Measurements from ENCODE around the gene PTPN1.
"Not testable (repeated sequence)": the region's sequence is repeated elsewhere in the genome, so short reads cannot be mapped to it uniquely, and the experiment has no call there.

The PTPN1 gene

DNA sequence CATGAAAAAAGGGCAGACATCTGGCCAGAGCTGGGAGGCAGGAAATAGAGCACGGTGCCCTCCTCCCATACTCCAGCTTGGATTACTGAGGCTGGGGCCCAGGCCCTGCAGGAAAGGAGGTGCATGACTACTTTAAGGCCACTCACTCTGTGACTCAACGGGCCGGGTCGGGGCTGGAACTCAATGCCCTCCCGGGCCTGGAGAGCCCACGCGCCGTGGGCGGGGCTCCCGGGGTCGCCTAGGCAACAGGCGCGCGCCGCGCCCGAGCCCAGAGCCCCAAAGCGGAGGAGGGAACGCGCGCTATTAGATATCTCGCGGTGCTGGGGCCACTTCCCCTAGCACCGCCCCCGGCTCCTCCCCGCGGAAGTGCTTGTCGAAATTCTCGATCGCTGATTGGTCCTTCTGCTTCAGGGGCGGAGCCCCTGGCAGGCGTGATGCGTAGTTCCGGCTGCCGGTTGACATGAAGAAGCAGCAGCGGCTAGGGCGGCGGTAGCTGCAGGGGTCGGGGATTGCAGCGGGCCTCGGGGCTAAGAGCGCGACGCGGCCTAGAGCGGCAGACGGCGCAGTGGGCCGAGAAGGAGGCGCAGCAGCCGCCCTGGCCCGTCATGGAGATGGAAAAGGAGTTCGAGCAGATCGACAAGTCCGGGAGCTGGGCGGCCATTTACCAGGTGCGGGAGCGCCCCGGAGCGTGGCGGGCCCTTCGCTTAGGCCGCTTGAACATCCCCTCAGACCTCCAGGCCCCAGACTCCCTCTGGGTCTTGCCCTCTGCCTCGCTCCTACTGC is at the start of gene PTPN1:
Gene PTPN1 (plus strand): TSS at position 461 of the 783 bp plus-strand sequence. CDS start 145 bp downstream, at position 606.
- DNase-seq = peak; percentile 99

DNA sequence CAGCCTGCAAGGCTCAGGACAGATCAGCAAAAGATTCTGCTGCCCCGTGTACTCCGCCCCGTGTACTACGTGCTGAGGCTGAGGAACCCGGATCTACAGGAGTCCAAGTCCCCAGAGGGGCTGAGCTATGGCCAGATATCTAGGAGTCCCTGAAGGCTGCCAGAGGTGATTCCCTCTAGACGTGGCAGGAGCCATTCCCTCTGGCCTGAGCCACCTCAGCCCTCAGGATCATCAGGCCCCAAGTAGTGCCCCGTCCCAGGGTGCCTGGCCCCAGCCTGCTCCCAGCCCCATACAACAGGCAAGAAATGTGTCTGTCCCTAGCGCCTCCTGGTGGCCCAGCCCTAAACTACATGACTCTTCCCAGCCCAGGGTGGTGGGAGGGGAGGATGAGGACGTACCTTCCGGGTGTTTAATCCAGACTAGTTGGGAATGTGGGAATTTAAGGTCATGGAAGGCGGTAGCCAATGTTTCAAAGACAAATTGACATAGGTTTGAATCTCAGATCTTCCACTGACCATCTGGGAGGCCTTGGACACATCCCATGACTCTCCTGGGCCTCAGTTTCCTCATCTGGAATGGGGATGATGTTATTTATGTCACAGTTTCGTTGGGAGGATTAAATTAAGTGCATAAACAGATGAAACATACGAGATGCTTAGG is 49.4 kb upstream of the PTPN1 start:
- peak; percentile 78 for DNase-seq

DNA sequence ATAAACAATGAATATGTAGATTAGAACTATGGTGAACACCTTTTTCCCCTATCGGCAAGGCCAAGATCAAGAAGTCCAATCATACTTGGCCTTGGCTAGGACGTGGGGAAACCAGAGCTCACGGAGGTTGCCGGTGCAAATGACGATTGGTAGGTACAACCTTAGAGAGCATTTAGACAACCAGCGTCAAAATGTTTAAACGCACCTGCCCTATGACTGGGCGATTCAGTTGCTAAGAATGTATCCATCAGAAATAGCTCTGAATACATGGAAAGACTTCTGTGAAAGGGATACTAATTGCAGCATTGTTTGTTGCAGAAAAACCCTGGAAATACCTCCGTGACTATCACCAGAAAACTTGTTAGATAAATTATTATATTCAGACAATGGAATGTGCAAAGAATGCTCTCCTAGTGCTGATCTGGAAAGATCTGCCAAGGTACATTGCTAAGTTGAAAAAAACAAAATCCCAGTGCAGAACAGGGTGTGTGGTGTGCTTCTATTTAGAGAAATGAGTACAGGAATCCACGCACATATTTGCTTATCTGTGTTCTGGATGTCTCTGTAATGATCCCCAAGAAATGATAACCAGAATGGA is 48.0 kb upstream of the PTPN1 start:
- DNase-seq = no peak

DNA sequence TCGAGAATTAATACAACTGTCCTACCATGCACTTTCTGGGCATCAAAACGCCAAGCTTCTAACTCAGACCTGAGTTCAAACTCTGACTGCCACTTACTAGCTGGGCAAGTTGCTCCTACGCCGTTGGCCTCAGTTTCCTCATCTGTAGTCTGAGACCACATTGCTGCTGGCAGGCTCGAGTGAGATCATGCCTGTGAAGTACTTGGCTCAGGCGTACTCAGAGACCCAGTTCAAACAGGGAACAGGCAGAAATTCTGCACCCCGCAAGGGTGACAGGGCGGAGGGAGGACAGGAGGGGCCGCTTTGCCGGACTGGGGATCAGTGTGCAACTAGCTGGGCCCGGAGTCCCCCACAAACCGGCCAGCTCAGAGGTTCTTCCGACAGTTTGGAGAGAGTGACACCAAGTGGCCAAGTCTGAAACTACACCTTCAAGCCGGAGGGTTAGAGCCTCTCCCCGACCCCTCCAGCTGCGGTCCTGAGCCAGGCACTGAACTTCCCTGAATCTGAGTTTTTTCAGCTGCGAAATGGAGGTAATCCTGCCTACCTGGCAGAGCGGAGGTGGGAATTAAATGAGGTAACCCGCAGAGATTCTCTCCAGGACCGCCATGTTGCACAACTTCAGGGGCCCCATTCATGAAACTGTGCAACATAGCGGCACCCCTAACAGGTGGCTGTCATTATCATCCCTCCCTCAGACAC is 46.0 kb upstream of the PTPN1 start:
- peak; percentile 58 for DNase-seq

DNA sequence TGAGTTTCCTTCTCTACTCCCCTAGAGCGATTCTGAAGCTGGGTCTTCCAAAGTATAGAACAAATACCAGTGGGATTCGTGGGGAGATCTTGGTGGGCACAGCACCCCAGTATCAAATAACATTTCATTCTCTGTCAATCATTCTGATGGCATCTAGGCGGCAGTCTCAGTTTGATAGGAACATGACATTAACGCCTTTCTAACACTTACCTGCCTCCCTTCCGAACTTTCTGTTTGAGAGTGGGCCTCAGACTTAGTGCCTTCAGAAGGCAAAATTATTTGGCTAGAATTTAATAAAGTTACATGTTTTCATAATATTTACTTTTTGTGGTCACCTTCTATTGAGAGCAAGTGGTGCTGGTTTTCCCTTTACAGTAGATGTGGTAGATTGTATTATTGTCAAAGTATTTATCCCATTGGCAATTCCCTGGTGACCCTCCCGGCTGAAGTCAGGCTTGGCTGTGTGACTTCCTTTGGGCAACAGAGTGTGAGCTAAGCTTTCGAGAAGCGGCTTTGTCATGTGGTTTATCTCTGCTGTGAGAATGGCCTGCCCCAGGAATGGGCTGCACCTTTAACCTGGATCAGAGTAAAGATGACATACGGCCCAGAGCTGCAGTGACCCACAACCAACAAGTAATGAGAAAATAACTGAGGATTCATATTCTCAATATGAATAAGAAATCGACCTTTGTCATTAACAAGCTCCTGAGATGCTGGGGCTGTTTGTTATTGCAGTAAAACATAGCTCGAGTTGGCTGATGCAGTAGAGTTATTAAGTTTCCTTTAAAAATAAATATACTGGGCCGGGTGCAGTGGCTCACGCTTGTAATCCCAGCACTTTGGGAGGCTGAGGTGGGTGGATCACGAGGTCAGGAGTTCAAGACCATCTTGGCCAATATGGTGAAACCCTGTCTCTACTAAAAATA is 45.2 kb upstream of the PTPN1 start:
- no peak for DNase-seq

DNA sequence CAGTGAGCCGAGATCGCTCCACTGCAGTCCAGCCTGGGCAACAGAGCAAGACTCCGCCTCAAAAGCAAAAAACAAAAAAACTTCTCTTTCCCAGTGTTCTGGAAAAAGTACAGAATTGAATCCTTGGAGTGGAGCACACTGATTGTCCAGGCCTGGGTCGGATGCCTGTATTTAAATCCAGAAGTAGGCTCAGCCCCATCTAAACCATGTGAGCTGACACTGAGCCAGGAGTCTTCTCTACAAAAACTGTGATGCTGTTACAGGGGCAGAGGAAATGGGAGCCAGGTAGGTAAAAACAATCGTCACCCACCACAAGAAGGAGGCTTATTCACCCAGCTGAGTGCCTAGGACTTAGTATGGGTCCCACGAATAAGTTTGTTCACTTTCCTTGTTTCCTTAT is 43.0 kb upstream of the PTPN1 start:
- DNase-seq = no peak

DNA sequence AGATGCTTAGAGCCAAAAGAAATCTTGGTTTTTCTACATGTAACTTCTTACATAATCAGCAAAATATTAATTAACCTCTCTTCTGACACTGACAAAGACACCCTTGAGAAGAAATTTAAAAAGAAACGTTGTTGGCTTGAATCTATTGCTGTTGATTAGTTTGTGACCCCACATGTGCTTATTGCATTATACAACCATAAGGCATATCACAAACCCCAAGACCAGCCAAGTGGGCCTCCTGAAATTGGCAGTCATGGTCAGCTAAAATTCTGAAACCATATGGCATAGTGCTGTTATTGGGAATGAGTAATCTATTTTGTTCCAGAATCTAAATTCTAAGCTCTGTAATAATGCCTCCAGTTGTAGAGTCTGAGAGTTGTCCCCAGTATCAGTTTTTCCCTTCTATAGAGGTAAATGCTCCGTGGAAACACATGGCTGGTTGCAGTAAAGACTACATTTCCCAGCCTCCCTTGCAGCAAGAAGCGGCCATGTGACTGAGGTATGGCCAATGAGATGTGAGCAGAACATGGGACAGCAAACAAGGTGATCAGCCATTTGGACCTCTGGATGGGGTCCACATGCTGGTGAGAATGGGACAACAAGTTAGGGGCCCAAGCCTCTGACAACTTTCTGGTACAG is 42.3 kb upstream of the PTPN1 start:
- DNase-seq = peak; percentile 21

DNA sequence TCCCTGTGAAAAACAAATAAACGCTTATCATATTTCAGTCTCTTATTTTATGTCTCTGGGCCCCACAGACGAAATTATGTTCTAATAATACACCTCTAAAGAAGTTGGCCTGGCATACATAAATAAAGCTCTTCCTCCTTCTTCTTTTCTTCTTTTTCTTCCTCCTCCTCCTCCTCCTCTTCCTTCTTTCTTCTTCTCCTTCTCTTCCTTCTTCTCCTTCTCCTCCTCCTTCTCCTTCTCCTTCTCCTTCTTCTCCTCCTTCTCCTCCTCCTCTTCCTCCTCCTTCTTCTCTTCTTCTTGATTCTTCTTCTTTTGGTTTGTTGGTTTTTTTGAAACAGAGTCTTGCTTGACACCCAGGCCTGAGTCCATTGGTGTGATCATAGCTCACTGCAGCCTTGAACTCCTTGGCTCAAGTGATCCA is 41.8 kb upstream of the PTPN1 start:
- DNase-seq = no peak

DNA sequence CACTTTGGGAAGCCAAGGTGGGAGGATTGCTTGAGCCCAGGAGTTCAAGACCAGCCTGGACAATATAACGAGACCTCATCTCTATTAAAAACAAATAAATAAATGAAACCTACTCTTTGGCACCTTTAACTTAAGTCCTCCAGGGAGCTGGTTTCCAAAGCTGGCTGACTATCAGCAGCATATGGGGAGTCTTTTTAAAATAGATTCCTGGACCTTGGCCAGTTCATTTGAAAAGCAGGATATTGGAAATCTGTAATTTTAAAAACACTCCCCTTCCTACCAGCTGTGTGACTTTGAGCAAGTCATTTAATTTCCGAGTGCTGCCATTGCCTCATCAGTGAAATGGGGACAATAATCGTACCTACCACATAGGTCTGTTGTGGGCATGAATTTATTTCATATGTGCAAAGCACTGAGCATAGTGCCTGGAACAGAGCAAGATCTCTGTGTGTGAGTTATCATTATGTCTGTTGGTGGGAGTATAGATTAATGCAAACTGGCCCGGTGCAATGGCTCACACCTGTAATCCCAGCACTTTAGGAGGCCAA is 40.9 kb upstream of the PTPN1 start:
- no peak for DNase-seq

DNA sequence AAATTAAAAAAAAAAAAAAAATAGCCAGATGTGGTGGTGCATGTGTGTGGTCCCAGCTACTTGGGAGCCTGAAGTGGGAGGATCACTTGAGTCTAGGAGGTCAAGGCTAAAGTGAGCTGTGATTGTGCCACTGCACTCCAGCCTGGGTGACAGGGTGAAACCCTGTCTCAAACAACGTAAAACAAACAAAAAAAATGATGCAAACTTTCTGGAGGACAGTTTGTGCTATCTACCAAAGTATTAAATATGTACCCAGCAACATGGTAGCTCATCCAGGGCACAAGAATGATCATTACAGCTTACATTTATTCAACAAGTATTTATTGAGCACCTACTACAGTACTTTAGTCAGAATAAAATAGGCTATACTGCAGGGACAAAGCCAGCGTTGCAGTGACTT is 40.4 kb upstream of the PTPN1 start:
- DNase-seq = no peak

DNA sequence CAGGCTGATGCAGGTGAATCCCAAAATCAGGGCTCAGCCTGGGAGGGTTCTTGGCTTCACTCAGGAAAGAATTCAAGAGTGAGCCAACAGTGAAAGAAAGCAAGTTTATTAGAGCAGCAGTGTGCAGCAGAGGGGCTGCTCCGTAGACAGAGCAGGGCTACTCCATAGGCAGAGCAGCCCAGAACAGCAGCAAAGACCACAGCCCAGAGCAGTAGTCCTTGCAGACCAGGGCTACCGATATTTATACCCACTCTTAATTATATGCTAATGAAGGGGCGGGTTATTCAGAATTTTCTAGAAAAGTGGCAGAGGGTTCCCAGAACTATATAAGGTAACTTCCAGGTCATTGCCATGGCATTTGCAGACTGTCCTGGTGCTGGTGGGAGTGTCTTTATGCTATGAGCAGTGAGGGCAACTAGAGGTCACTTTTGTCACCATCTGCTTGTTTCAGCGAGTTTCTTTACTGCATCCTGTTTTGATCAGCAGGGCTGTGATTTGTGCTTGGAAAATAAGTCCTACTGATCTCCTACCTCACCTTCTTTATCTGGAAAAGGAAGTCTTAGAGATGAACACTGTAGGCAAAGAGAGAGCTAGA is 39.8 kb upstream of the PTPN1 start:
- DNase-seq = no peak

DNA sequence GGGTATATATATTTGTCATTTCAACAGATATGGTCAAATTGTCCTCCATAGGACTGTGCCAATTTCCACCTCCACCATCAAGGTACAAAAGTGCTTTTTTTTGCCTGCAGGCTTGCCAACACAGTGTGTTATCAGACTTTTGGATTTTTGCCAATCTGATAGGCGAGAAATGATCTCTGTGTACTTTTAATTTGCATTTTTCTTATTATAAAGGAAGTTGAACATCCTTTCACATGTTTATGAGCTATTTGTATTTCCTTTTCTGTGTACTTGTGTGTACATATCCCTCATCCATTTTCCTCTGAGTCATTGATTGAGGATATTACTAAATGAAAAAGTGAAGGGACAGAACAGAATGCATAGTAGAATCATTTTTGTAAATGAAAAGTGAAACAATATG is 39.0 kb upstream of the PTPN1 start:
- no peak for DNase-seq

DNA sequence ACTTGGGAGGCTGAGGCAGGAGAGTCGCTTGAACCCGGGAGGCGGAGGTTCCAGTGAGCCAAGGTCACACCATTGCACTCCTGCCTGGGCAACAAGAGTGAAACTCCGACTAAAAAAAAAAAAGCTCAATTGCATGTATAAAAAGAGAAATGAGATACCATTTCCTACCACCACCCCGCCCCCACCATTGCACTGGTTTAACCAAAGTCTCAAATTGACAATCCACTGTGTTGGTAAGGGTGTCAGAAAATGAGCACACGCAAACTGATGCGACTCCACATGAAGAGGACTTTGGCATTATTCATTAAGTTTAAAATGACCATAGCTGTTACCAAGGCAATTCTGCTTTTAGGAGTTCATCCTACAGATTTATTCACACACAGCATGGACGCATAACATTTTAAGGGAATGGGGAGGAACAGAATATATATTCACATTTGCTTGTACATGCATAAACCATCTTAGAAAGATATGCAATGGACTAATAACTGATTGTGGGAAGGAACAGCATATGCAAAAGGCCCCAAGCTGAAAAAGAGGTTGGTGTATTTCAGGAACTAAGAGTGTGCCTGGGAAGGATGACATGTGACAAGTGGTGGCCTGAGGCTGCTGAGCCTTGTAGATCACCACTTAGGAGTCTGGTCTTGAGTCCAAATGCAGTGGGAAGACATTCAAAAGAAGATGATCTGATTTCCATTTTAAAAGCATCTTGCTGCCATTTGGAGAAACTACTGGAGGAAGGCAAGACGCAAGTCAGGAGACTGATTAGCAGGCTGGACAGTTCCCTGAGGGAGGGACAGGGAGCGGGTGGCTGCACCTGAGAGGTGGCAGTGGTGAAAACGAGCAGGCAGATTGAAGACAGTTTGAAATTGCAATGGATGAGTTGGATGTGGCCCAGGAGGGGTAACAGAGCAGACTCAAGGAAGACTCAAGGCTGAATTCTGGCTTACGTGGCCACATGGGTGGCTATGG is 37.2 kb upstream of the PTPN1 start:
- no peak for DNase-seq

DNA sequence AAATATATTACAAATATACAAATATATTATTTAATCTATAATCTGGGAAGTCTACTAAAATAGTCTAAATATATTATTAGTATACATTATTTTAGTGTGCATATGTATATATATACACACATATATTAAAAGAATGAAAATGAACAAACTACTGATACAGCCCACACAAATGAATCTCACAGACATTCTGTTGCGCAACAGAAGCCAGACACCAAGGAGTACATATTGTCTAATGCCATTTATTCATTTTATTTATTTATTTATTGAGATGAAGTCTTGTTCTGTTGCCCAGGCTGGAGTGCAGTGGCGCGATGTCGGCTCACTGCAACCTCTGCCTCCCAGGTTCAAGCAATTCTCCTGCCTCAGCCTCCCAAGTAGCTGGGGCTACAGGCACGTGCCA is 35.8 kb upstream of the PTPN1 start:
- not testable (repeated sequence) for DNase-seq

DNA sequence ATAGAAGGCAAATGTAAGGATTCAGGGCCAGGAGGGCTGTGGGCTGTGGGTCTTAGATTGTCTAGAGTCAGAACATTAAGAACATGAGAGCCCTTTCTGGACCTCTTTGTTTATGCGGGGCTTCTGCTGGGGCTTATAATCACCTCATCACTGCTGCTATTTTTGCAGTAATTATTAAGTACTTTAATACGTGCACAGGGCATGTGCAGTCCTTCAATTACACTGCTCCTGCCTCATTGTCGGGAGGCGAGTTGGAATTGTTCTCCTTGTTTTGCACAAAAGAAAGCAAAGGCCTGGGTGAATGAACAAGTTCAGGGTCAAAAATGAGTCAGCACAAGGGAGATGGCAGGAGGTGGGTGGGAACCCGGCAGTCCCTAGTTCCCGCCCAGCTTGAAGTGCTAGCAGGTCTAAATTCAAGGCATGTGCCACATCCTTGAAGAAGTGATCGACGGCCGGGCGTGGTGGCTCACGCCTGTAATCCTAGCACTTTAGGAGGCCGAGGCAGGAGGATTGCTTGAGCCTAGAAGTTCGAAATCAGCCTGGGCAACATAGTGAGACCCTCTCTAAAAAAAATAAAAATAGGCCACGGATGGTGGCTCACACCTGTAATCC is 34.4 kb upstream of the PTPN1 start:
- no peak for DNase-seq

DNA sequence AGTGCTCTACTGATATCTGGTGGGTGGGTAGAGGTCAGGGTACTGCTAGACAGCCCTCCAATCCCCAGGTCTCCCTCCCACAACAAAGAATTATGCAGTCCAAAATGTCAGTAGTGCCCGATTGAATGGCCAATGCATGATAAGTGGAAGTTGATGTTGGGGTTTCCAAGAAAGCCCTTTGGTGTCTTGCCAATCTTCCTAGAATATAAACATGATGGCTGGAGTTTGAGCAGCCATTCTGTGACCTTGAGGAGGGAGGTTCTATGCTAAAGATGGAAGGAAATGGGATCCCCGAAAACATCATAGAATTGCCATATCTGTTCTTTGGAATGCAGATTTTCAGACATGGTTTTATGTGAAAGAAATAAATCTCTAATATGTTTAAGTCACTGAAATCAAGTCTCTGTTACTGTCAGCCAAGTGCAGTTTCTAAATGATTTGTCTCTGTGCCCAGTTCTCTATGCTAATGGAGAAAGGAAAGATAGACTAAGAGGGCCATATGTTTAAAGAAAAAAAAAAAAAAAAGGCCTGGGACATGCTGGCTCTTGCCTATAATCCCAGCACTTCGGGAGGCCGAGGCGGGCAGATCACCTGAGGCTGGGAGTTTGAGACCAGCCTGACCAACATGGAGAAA is 32.8 kb upstream of the PTPN1 start:
- no peak for DNase-seq

DNA sequence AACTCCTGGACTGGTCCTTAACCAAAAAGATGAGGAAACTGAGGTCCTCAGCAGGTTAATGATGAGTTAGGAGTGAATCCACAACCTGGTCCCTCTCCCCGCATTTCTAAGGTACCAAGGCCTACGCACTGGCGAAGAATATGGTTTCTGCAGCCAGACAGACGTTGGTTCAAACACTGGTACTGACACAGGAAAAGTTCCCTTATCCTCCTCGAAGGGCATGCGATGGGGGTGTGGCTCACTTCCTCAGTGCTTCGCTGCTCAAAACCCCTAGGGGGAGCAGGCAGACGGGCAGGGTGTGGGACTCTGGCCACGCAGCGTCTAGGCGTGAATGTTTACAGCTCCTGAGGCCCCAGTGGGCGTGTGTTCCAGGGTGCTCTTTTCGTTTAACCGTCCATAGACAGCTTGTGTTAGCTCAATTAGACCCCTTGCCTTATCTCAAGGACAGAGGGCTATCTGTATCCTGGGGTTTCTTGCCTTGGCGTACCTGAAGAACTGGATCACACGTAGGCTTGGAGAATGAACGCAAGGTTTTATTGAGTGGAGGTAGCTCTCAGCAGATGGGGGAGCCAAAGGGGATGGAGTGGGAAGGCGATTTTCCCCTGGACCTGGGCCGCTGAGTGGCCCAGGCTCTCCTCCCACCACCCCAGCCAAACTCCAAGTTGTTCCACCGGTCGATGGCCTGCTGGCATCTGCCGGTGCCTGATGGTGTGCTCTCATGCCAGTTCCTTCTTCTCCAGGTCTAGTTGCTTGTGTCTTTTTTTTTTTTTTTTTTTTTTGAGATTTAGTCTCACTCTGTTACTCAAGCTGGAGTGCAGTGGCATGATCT is 31.8 kb upstream of the PTPN1 start:
- DNase-seq = peak; percentile 80

DNA sequence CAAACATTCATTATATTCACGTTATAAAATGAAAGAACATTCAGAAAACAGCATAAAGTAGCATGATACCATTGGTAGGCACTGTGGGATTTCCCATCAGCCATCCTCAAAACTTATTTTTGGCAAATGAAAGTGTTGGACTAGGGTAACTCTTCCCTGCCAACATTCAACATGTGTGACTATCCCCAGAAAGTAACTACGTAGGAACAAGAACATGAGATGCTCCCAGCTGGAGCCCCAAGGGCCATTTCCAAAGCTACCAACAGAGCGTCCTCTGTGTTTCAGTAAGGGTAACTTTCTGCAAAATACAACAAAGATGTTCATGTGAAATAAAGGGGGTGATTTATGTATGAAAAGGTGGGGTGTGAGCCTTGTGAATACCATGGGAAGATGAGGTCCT is 28.4 kb upstream of the PTPN1 start:
- DNase-seq = no peak
